ENCODE data around the gene PFN4.
"Not testable (repeated sequence)": the region's sequence is repeated elsewhere in the genome, so short reads cannot be mapped to it uniquely, and the experiment has no call there.

The PFN4 gene

DNA sequence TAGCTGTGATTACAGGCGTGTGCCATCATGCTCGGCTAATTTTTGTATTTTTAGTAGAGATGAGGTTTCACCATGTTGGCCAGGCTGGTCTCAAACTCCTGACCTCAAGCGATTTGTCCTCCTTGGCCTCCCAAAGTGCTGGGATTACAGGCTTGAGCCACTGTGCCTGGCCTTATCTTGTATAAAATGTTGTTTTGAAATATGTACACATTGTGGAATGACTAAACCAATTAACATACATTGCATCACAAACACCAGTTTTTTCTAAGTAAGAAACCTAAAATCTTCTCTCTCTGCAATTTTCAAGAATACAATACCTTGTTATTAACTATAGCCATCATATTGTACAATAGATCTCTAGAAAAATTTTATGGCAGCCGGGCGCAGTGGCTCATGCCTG, 17.2 kb upstream of the PFN4 start:
- H3K9me3 Mint-ChIP-seq, H3K27me3 Mint-ChIP-seq: not testable (repeated sequence)

DNA sequence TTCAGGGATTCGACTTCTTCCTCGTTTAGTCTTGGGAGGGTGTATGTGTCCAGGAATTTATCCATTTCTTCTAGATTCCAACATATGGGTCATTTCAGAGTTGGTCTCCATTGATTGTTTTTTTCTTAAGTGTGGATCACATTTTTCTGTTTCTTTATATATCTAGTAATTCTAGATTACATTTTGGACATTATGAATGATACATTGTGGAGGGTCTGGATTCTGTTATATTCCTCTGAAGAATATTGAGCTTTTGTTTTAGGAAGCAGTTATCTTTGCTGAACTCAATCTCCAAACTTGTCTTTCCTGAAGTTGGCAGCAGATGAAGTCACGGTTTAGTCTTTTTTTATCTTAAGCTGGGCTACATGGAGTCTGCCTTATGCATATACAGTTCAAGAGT, 9.4 kb upstream of the PFN4 start:
- no peak overlapping the region for H3K4me3 Mint-ChIP-seq
- DNase-seq (ENCODE audit: low spot score in 2 of 2) (no peak), ATAC-seq (replicated peaks; ENCODE audit: extremely low read depth, poor library complexity, severe bottlenecking) (no peak)
- no peaks in the 10 kb centered on the region for H3K27me3 Mint-ChIP-seq
- peaks cover 2% of the 10 kb centered on the region for H3K36me3 Mint-ChIP-seq (ENCODE audit: insufficient read depth)
- no peaks in the 10 kb centered on the region for H3K9me3 Mint-ChIP-seq
- H3K27ac Mint-ChIP-seq (ENCODE audit: low read depth), result no peak overlapping the region
- no peaks in the 10 kb centered on the region for H3K4me1 Mint-ChIP-seq

More for the DNA sequence above, 17.2 kb upstream of the PFN4 start:
- DNase-seq (ENCODE audit: low spot score in 2 of 2); H3K27ac Mint-ChIP-seq (ENCODE audit: low read depth); H3K4me1 Mint-ChIP-seq; ATAC-seq (replicated peaks; ENCODE audit: extremely low read depth, poor library complexity, severe bottlenecking); H3K4me3 Mint-ChIP-seq; H3K36me3 Mint-ChIP-seq (ENCODE audit: insufficient read depth): not testable (repeated sequence)

DNA sequence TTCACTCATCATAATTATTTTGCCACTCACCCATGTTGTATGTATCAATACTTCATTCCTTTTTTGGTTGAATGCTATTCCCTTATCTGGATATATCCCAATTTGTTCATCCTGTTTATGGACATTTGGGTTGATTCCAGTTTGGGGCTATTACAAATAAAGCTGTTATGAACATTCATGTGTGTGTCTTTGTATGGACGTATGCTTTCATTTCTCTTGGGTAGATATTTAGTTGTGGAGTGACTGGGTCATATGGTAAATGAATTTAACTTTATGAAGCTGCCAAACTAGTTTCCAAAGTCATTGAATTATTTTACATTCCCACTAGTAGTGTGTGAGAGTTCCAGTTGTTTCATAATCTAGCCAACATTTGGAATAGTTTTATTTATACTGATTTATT, 2.8 kb upstream of the PFN4 start:
- Mint-ChIP-seq H3K4me1 (peaks cover 20% of the 10 kb centered on the region), H3K36me3 (ENCODE audit: insufficient read depth) (peaks cover 5% of the 10 kb centered on the region), H3K9me3 (no peaks in the 10 kb centered on the region), H3K4me3 (no peak overlapping the region), H3K27ac (ENCODE audit: low read depth) (no peak overlapping the region), H3K27me3 (no peaks in the 10 kb centered on the region)
- ATAC-seq (replicated peaks; ENCODE audit: extremely low read depth, poor library complexity, severe bottlenecking), result no peak
- DNase-seq (ENCODE audit: low spot score in 2 of 2), result no peak

DNA sequence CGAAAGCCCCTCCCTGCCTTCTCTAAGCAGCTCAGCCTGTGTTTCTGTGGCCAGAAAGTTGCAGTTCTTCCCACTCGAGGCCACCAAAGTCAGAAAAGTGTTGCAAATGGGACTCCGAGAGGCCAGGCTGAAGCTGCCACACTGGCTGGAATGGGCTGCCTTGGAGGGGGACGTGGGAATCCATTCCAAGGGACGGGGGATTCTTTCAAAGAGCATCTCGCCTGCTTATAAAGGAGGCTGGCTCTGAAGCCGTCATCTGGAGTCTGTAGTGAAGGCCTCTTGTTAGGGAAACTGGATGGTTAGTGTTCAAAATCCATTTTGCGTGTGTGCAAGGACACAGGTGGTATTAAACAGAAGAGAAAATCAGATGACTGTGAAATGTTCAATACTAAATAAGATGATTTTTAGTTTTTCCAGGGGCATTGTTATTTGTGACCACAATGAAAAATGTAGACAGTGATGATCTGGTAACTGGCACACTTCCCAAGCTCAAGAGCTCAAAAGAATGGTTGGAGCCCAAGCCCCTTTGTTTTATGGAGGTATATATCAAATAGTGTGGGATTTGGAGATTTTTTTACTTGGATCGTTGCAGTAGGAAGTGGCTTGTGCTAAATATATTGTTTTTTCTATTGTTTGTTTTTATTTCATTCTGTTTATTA, 917 bp upstream of the PFN4 start:
- peak overlapping the region; percentile 80 for H3K4me3 Mint-ChIP-seq
- H3K27me3 Mint-ChIP-seq, result no peaks in the 10 kb centered on the region
- peaks cover 20% of the 10 kb centered on the region for H3K4me1 Mint-ChIP-seq
- H3K9me3 Mint-ChIP-seq, result no peaks in the 10 kb centered on the region
- peak; percentile 11 for ATAC-seq (replicated peaks; ENCODE audit: extremely low read depth, poor library complexity, severe bottlenecking)
- peaks cover 5% of the 10 kb centered on the region for H3K36me3 Mint-ChIP-seq (ENCODE audit: insufficient read depth)
- peak overlapping the region; percentile 78 for H3K27ac Mint-ChIP-seq (ENCODE audit: low read depth)
- DNase-seq (ENCODE audit: low spot score in 2 of 2), result peak in 1 of 2 donors; percentile 32

DNA sequence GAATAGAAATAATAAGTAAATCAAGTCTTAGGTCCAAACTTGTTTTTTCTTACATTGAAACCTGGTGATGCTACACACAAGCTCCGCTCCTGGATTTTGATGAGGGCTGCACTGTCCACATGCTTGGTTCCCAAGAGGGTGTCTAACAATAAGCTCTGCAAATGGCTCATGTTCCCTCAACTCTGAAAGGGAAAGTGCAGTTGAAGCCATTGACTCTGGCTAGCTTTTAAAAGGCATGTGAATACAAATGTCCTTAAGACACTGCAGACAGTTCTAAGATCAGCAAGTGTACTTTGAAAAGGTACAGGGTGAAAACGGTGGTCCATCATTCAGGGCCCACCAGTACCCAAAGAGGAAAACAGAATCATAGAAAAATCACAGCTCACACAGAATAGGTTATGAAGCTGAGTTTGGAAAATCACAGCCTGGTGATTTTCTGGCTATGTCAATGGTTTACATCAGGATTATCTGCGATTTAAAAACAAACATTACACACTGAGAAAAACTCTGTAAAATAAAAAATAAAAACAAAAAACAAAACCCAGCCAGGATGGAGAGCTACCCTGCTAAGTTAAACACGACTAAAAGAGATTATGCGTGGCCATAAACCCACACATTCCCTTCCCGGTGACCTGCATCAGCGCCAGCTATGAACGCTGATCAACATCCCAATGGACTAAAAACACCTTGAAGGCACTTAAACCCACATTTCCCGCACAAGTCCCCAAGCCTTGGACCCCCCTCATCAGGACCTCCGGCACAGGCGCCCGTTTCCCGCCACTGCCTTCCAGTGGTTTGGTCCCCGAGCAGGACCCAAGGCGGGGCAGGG, 554 bp downstream of the PFN4 start:
- H3K4me3 Mint-ChIP-seq, result peak overlapping the region; percentile 80
- peaks cover 5% of the 10 kb centered on the region for H3K36me3 Mint-ChIP-seq (ENCODE audit: insufficient read depth)
- ATAC-seq (replicated peaks; ENCODE audit: extremely low read depth, poor library complexity, severe bottlenecking) (no peak), DNase-seq (ENCODE audit: low spot score in 2 of 2) (no peak)
- no peaks in the 10 kb centered on the region for H3K27me3 Mint-ChIP-seq
- H3K4me1 Mint-ChIP-seq, result peaks cover 20% of the 10 kb centered on the region
- H3K9me3 Mint-ChIP-seq, result no peaks in the 10 kb centered on the region
- peak overlapping the region; percentile 82 for H3K27ac Mint-ChIP-seq (ENCODE audit: low read depth)

DNA sequence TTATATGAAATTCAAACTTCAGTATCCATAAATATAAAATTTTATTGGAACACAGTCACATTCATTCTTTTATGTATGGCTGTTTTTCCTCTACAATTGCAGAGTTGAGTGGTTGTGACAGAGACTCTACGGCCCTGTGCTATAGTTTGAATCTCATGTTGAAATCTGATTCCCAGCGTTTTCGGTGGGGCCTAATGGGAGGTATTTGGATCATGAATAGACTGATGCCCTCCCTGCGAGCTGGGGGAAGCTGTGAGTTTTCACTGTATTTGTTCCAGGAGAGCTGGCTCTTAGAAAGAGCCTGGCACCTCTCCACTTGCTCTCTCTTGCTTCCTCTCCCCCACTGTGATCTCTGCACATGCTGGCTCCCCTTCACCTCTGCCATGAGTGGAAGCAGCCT, 1.7 kb downstream of the PFN4 start:
- H3K4me3 Mint-ChIP-seq, result no peak overlapping the region
- H3K9me3 Mint-ChIP-seq, result no peaks in the 10 kb centered on the region
- H3K36me3 Mint-ChIP-seq (ENCODE audit: insufficient read depth), result peaks cover 5% of the 10 kb centered on the region
- no peaks in the 10 kb centered on the region for H3K27me3 Mint-ChIP-seq
- H3K4me1 Mint-ChIP-seq, result peaks cover 20% of the 10 kb centered on the region
- no peak overlapping the region for H3K27ac Mint-ChIP-seq (ENCODE audit: low read depth)
- ATAC-seq (replicated peaks; ENCODE audit: extremely low read depth, poor library complexity, severe bottlenecking) (no peak), DNase-seq (ENCODE audit: low spot score in 2 of 2) (no peak)

DNA sequence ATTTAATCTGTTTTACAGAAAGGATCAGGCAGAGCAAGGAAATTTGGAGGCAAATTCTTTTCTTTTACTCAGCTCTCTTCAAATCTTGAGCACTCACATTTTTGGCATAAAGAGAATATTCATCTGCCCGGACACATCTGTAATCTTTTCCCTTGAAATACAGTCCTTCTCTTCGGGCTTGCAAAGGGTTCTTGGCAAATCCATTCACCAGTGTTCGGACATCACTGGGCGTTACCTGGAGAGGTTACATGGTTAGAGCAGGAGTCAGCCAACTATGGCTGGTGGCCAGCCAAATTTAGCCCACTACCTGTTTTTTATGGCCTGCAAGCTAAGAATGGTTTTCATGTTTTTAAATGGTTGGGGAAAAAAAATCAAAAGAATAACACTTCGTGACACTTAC, 2.1 kb downstream of the PFN4 start:
- ATAC-seq (replicated peaks; ENCODE audit: extremely low read depth, poor library complexity, severe bottlenecking) (no peak), DNase-seq (ENCODE audit: low spot score in 2 of 2) (no peak)
- Mint-ChIP-seq H3K36me3 (ENCODE audit: insufficient read depth) (peaks cover 5% of the 10 kb centered on the region), H3K27ac (ENCODE audit: low read depth) (no peak overlapping the region), H3K4me3 (no peak overlapping the region), H3K4me1 (peaks cover 20% of the 10 kb centered on the region), H3K27me3 (no peaks in the 10 kb centered on the region), H3K9me3 (no peaks in the 10 kb centered on the region)

DNA sequence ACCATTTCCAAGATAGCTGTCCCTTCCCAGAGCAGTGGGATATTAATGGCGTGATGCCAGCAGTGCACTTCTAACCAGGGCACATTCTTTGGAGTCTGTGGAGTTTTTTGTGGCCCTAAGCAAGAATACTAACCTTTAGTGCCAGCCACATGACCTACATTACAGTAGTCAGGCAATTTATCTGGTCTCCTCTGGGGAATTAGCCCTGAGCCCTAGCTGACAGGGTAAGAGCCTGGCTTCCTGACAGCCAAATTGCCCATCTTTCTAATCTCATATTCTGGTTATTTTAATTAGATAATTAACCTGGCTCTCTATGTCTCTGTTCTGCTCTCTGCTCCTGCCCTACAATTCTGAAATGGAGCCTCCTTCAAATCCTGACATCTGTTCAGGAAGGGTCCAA, 5.2 kb downstream of the PFN4 start:
- peaks cover 2% of the 10 kb centered on the region for H3K36me3 Mint-ChIP-seq (ENCODE audit: insufficient read depth)
- DNase-seq (ENCODE audit: low spot score in 2 of 2), result no peak
- no peak for ATAC-seq (replicated peaks; ENCODE audit: extremely low read depth, poor library complexity, severe bottlenecking)
- H3K4me1 Mint-ChIP-seq, result peaks cover 5% of the 10 kb centered on the region
- no peak overlapping the region for H3K4me3 Mint-ChIP-seq
- H3K9me3 Mint-ChIP-seq, result no peaks in the 10 kb centered on the region
- H3K27ac Mint-ChIP-seq (ENCODE audit: low read depth), result no peak overlapping the region
- H3K27me3 Mint-ChIP-seq, result no peaks in the 10 kb centered on the region

DNA sequence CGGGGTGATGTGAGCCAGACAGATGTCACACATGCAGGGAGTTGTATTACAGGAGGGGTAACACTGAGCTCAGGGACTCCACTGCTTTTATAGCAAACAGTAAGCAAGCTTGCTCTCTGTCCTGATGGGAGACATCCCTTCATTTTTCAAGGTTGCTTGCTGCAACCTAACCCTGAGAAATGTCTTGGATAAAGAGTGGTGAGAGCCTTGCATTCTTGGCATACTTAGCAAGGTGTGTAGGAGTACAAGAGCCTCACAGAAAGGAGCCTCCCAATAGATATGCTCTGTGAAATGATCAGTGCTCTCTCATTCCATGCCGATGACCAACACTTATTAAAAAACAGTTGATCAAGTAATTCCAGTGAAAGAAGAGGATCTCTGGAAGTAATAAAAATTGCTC, 8.1 kb downstream of the PFN4 start:
- Mint-ChIP-seq H3K9me3 (no peaks in the 10 kb centered on the region), H3K4me1 (no peaks in the 10 kb centered on the region), H3K27me3 (no peaks in the 10 kb centered on the region), H3K27ac (ENCODE audit: low read depth) (no peak overlapping the region), H3K4me3 (no peak overlapping the region), H3K36me3 (ENCODE audit: insufficient read depth) (peaks cover 2% of the 10 kb centered on the region)
- ATAC-seq (replicated peaks; ENCODE audit: extremely low read depth, poor library complexity, severe bottlenecking) (no peak), DNase-seq (ENCODE audit: low spot score in 2 of 2) (no peak)

DNA sequence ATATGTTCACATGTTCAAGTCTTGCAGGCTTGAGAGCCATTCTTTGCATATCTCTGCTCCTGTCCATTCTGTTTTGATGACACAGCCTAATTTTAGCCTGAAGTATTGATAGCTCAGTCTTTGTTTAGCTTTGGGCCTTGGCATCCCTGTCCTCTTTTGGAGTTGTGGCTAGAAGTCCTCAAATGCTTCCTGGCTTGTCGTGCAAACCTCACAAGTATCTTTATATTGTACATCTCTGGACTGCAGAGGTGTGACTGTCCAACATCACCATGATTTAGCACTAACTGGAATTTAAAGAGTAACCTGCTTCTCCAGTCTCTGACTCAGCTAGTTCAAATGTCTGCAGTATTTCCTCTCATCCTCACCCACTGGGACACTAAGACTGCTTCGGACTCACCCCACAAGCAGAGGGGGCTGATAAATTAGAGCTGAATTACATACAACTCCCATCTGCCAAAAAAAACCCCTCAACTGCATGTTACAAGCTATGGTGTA, 11.7 kb downstream of the PFN4 start:
- Mint-ChIP-seq H3K4me1 (no peaks in the 10 kb centered on the region), H3K9me3 (peaks cover 10% of the 10 kb centered on the region), H3K27ac (ENCODE audit: low read depth) (peak overlapping the region; percentile 44), H3K27me3 (no peaks in the 10 kb centered on the region), H3K4me3 (no peak overlapping the region), H3K36me3 (ENCODE audit: insufficient read depth) (no peaks in the 10 kb centered on the region)
- ATAC-seq (replicated peaks; ENCODE audit: extremely low read depth, poor library complexity, severe bottlenecking), result no peak
- no peak for DNase-seq (ENCODE audit: low spot score in 2 of 2)

DNA sequence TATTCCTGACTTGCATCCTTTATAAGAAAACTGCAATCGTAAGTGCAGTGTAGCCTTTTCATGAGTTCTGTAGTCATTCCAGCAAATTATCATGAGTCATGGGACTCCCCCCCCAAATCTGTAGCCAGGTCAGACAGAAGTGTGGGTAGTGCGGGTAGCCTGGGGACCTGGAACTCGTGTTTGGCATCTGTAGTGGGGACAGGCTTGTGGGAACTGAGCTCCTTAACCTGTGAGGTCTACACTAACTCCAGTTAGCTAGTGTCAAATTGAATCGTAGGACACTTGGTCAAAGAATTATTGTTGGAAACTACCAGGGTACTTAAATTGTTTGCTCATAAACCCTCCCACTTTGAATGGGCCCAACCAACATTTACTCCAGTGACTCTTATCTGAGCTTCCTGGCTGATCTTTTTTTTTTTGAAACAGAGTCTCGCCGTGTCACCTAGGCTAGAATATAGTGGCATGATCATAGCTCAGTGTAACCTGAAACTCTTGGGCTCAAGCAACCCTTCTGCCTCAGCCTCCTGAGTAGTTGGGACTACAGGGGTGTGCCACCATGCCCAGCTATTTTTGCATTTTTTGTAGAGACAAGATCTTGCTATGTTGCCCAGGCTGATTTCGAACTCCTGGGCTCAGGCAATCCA, 12.4 kb downstream of the PFN4 start:
- Mint-ChIP-seq H3K4me3 (no peak overlapping the region), H3K36me3 (ENCODE audit: insufficient read depth) (no peaks in the 10 kb centered on the region), H3K27me3 (no peaks in the 10 kb centered on the region), H3K27ac (ENCODE audit: low read depth) (no peak overlapping the region), H3K9me3 (peaks cover 10% of the 10 kb centered on the region), H3K4me1 (no peaks in the 10 kb centered on the region)
- DNase-seq (ENCODE audit: low spot score in 2 of 2) (no peak), ATAC-seq (replicated peaks; ENCODE audit: extremely low read depth, poor library complexity, severe bottlenecking) (no peak)

DNA sequence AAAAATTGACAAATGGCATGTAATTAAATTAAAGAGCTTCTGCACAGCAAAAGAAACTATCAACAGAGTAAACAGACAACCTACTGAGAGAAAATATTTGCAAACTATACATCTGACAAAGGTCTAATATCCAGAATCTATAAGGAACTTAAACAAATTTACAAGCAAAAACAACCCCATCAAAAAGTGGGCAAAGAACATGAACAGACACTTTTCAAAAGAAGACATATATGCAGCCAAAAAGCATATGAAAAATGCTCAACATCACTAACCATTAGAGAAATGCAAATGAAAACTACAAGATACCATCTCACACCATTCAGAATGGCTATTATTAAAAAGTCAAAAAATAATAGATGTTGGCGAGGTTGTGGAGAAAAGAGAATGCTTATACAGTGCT, 13.7 kb downstream of the PFN4 start:
- H3K4me1 Mint-ChIP-seq; H3K9me3 Mint-ChIP-seq; H3K27ac Mint-ChIP-seq (ENCODE audit: low read depth); H3K36me3 Mint-ChIP-seq (ENCODE audit: insufficient read depth); DNase-seq (ENCODE audit: low spot score in 2 of 2); H3K27me3 Mint-ChIP-seq; ATAC-seq (replicated peaks; ENCODE audit: extremely low read depth, poor library complexity, severe bottlenecking); H3K4me3 Mint-ChIP-seq: not testable (repeated sequence)

DNA sequence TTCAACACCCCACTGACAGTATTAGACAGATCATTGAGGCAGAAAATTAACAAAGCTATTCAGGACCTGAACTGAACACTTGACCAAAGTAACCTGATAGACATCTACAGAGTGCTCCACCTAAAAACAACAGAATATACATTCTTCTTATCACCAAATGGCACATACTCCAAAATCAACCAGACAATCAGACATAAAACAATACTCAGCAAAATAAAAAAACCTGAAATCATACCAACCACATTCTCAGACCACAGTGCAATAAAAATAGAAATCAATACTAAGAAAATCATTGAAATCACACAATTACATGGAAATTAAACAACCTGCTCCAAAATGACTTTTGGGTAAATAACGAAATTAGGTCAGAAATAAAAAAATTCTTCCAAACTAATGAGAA, 15.8 kb downstream of the PFN4 start:
- ATAC-seq (replicated peaks; ENCODE audit: extremely low read depth, poor library complexity, severe bottlenecking), result no peak
- Mint-ChIP-seq H3K27me3 (no peaks in the 10 kb centered on the region), H3K4me3 (no peak overlapping the region), H3K36me3 (ENCODE audit: insufficient read depth) (no peaks in the 10 kb centered on the region), H3K9me3 (peaks cover 10% of the 10 kb centered on the region), H3K27ac (ENCODE audit: low read depth) (no peak overlapping the region), H3K4me1 (no peaks in the 10 kb centered on the region)
- no peak for DNase-seq (ENCODE audit: low spot score in 2 of 2)
